GM21515 (cell line): Measurements from ENCODE around the gene GIMD1.

Experiments
- ATAC-seq: cut with Tn5 transposase; IDR thresholded peaks from one replicate; pipeline ENCODE4 v1.9.1; 2021; ENCODE audit not compliant: unreplicated experiment

GIMD1 gene

GRCh38 chr4:106315968-106316772 lies 52.4 kb downstream of the GIMD1 start, which contains the start of the genes AIMP1 and TBCK:
TSS of gene AIMP1 (plus strand) at chr4:106316550. CDS start at chr4:106325010, 8,460 bp downstream.
TSS of gene TBCK (minus strand) at chr4:106316209. CDS start at chr4:106308960, 7,249 bp downstream.
- peak; percentile 87 for ATAC-seq

- peak; percentile 25 for ATAC-seq
Observed at GRCh38 chr4:106315476-106315967, 53.1 kb downstream of the GIMD1 start.

GRCh38 chr4:106314960-106315359 lies 53.6 kb downstream of the GIMD1 start:
- ATAC-seq: no peak

DNA sequence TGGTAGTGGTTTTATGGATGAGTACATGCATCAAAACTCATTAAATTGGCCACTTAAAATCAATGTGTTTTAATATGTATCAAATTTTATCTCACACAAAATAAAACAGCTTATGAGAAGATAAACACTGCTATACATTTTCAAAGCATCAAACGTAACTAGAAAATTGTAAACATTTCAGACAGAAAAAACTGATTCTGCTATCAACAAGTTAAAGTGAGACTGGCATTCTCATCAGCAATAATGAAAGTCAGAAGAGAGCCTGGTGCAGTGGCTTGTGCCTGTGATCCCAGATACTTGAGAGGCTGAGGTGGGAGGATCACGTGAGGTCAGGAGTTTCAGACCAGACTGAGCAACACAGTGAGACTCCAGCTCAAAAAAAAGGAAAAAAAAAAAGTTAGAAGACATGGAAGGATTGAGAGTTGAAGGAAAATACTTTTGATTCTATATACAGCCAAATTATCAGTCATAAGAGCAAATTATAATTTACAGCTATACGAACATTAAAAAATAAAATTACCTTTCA lies 55.5 kb downstream of the GIMD1 start:
- no peak for ATAC-seq

DNA sequence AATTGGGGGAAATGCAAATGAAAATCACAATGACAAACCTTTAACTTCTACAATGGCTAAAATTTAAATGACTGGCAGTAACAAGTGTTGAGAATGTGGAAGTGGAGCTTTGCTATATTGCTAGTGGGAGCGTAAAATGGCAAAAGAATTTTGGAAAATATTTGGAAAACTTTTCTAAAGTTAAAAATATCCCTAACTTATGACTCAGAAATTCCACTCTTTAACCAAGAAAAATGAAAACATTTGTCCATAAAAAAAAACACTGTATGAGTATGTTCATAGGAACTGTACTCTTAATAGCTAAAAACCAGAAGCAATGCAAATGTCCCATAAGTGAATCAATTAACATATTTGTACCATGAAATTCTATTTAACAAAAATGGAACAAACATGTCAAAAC lies 56.2 kb downstream of the GIMD1 start:
- ATAC-seq: no peak
